Lower leg skin (tissue), 4 donors: ENCODE results near the gene MYO3B. TPM values are rescaled to one million over a fixed set of nuclear protein-coding genes. Genes with fewer than 3 reads are reported as not detected.

Experiments used
- DNase-seq, 2 donors: peaks; one replicate each; pipeline ENCODE4 v3.0.0-alpha.2; 2019; ENCODE audit warnings: low spot score in 2 of 2
- H3K4me3 ChIP-seq: fragments of 200-600 bp; sonication (generic); 2 replicates; pipeline ENCODE4 v1.5.1; 2017; ENCODE audit warnings: mild to moderate bottlenecking, low read depth; ENCODE audit not compliant: poor library complexity, severe bottlenecking
- CTCF ChIP-seq, 3 donors: fragments of 450-650 bp; IDR thresholded peaks; one replicate each; pipeline ENCODE4 v1.5.1; 2016; ENCODE audit warnings: antibody characterized with exemption in 3 of 3, mild to moderate bottlenecking in 3 of 3, moderate library complexity in 2 of 3
- POLR2A ChIP-seq, 2 donors: fragments of 450-650 bp; IDR thresholded peaks; one replicate each; pipeline ENCODE4 v1.6.1; 2016 to 2017; ENCODE audit warnings: antibody characterized with exemption in 2 of 2, mild to moderate bottlenecking in 1 of 2, moderate library complexity in 1 of 2
- WGBS, 2 donors: methylation state at CpG; one replicate each; pipeline ENCODE4 v1.1.5; 2018; 5-methylcytosine and 5-hydroxymethylcytosine counted together
- intact Hi-C: fragments of 100-400 bp; cut with DNase I; formaldehyde crosslinking; loops from one replicate; pipeline ENCODE4 v1.15.0; 2023; ENCODE audit warnings: low total_unique reads
- total RNA-seq, 4 donors: library from RNA; depleted of rRNA; stranded (reverse); fragments of >200 nt; gene quantifications; one replicate each; pipeline ENCODE4 v1.1.0, GENCODE V29; 2016

The MYO3B gene
- total RNA-seq, 4 donors from 2014 or later = 0.17 to 0.81 (median 0.66) TPM

- H3K4me3 ChIP-seq = no peak overlapping the region
- intact Hi-C loops = no loop called here
- DNase-seq = no peak
- TF ChIP-seq POLR2A (IDR thresholded peaks at IDR 0.05) = no peak
- 86 to 88% methylated on average over 1 of the region's 1 CpG for WGBS, 2 donors
Observed at GRCh38 chr2:170247882-170248393, 70.0 kb downstream of the MYO3B start.

- WGBS, 2 donors = 65 to 71% methylated on average over 4 of the region's 4 CpGs
- intact Hi-C loops = no loop called here
Observed at GRCh38 chr2:170248574-170249393, 70.8 kb downstream of the MYO3B start.

GRCh38 chr2:170249761-170250160 is 71.8 kb downstream of the MYO3B start:
- intact Hi-C loops = no loop called here
- H3K4me3 ChIP-seq = no peak overlapping the region
- TF ChIP-seq POLR2A (IDR thresholded peaks at IDR 0.05) (no peak), CTCF (IDR thresholded peaks at IDR 0.05) (no peak)
- no peak for DNase-seq
- WGBS, 2 donors = 74 to 86% methylated on average over 2 of the region's 2 CpGs

More at GRCh38 chr2:170248574-170249393, 70.8 kb downstream of the MYO3B start:
- no peak overlapping the region for H3K4me3 ChIP-seq
- TF ChIP-seq POLR2A (IDR thresholded peaks at IDR 0.05) (no peak), CTCF (IDR thresholded peaks at IDR 0.05) (no peak)
- DNase-seq = no peak

GRCh38 chr2:170250584-170250983 is 72.6 kb downstream of the MYO3B start:
- intact Hi-C loops = no loop called here
- 94 to 96% methylated on average over 6 of the region's 6 CpGs for WGBS, 2 donors
- TF ChIP-seq POLR2A (IDR thresholded peaks at IDR 0.05) = no peak
- TF ChIP-seq CTCF (IDR thresholded peaks at IDR 0.05) = no peak
- no peak for DNase-seq
- H3K4me3 ChIP-seq = no peak overlapping the region

GRCh38 chr2:170252414-170252813 is 74.5 kb downstream of the MYO3B start:
- H3K4me3 ChIP-seq = no peak overlapping the region
- intact Hi-C loops = no loop called here
- no peak for DNase-seq
- no peak for TF ChIP-seq POLR2A (IDR thresholded peaks at IDR 0.05)

GRCh38 chr2:170253721-170254230 is 75.8 kb downstream of the MYO3B start:
- no peak for TF ChIP-seq POLR2A (IDR thresholded peaks at IDR 0.05)
- no peak for TF ChIP-seq CTCF (IDR thresholded peaks at IDR 0.05)
- WGBS, 2 donors = 79 to 88% methylated on average over 5 to 6 of the region's 6 CpGs
- no peak overlapping the region for H3K4me3 ChIP-seq
- intact Hi-C loops = no loop called here
- DNase-seq = no peak
